Measurements from ENCODE around the gene CRB2. TPM values are rescaled to one million over a fixed set of nuclear protein-coding genes. Genes with fewer than 3 reads are reported as not detected.

The CRB2 gene
- total RNA-seq, 1 experiment from 2014 or later = 0.07 TPM

GRCh38 chr9:123360161-123361085 lies 4.4 kb downstream of the CRB2 start:
- no peak overlapping the region for H3K9ac ChIP-seq (ENCODE audit: low read length)
- no peak for DNase-seq (ENCODE audit: low read depth, low spot score)

GRCh38 chr9:123361086-123361730 lies 5.2 kb downstream of the CRB2 start:
- DNase-seq (ENCODE audit: low read depth, low spot score) = no peak
- peaks cover 17 to 20% of the 10 kb centered on the region in 2 experiments; a peak in 3 of 4 replicates for H3K4me1 ChIP-seq (ENCODE audit: control insufficient read depth in 1 of 2, insufficient read depth in 2 of 2, low read length in 2 of 2)
- no peak overlapping the region for H3K4me3 ChIP-seq (replicated peaks in 1 of 2; ENCODE audit: low read depth in 1 of 2, low read length in 2 of 2)
- no peak for ATAC-seq
- ChIA-PET CTCF (interaction anchor here (0.6 to 2.1 kb wide), 2 partner anchors 12 to 873 kb away, joined by 3 to 5 read pairs; no protein-coding TSS in a partner anchor), POLR2A (no interaction called here), RAD21 (ENCODE audit: low non-redundant PET in 1 of 2, low total read pairs in 2 of 2, uncharacterized antibody in 2 of 2, unreplicated experiment in 2 of 2) (interaction anchor here in 1 of 2 experiments (0.6 kb wide), 1 partner anchor 719 kb away, joined by 3 read pairs; no protein-coding TSS in a partner anchor)
- H3K4me2 ChIP-seq (ENCODE audit: low read length) = no peak overlapping the region
- no peak overlapping the region for H3K27ac ChIP-seq (ENCODE audit: low read depth, low read length)
- no TSS peak for BruUV-seq (replicated peaks)
- H3K9me3 ChIP-seq (ENCODE audit: control insufficient read depth in 1 of 2, insufficient read depth in 1 of 2, low read depth in 1 of 2, low read length in 2 of 2) = no peaks in the 10 kb centered on the region
- no peaks in the 10 kb centered on the region for H3K36me3 ChIP-seq (ENCODE audit: control insufficient read depth in 1 of 2, insufficient read depth in 2 of 2, low read length in 2 of 2)
- intact Hi-C loops (cut with micrococcal nuclease) = no loop called here
- no peaks in the 10 kb centered on the region for H3K27me3 ChIP-seq (ENCODE audit: insufficient read depth, low read length)
- H3K9ac ChIP-seq (ENCODE audit: low read length) = no peak overlapping the region
- no peaks in the 10 kb centered on the region for H3K79me2 ChIP-seq (ENCODE audit: insufficient read depth, low read length)
- H2AFZ ChIP-seq (ENCODE audit: low read depth, low read length, poor library complexity, severe bottlenecking) = no peak overlapping the region
- no peaks in the 10 kb centered on the region for H3K9me2 ChIP-seq (ENCODE audit: insufficient read depth)
- no peaks in the 10 kb centered on the region for H4K20me1 ChIP-seq (ENCODE audit: insufficient read depth)
- no peak for TF ChIP-seq FOSL1 (IDR thresholded peaks at IDR 0.05; ENCODE audit: low read depth)
- no peak for TF ChIP-seq ZNF274 (IDR thresholded peaks at IDR 0.05; ENCODE audit: low read depth, low read length)
- TF ChIP-seq ELF1 (IDR thresholded peaks at IDR 0.05; ENCODE audit: borderline replicate concordance, low read depth) = no peak
- no peak for TF ChIP-seq EZH2 (IDR thresholded peaks at IDR 0.05)
- no peak for TF ChIP-seq MAX (IDR thresholded peaks at IDR 0.05)
- TF ChIP-seq POLR2A (IDR thresholded peaks at IDR 0.05; ENCODE audit: borderline replicate concordance, extremely low read depth, insufficient read depth, insufficient read length) = no peak
- no peak for TF ChIP-seq POLR2AphosphoS5 (IDR thresholded peaks at IDR 0.05; ENCODE audit: low read depth, low read length)
- no peak for TF ChIP-seq REST (IDR thresholded peaks at IDR 0.05; ENCODE audit: low read depth)
- TF ChIP-seq RAD21 (IDR thresholded peaks at IDR 0.05; ENCODE audit: low read depth) = no peak
- TF ChIP-seq EZH2phosphoT487 (IDR thresholded peaks at IDR 0.05; ENCODE audit: borderline replicate concordance) = no peak
- no peak for TF ChIP-seq JUND (IDR thresholded peaks at IDR 0.05)

More at GRCh38 chr9:123360161-123361085, 4.4 kb downstream of the CRB2 start:
- H3K36me3 ChIP-seq (ENCODE audit: control insufficient read depth in 1 of 2, insufficient read depth in 2 of 2, low read length in 2 of 2) = no peaks in the 10 kb centered on the region
- peak overlapping the region; percentile 29; the same call in 1 of the 2 replicates for H3K4me2 ChIP-seq (ENCODE audit: low read length)
- no TSS peak for BruUV-seq (replicated peaks)
- ChIA-PET POLR2A (no interaction called here), CTCF (interaction anchor here (0.6 to 2.1 kb wide), 2 partner anchors 11 to 873 kb away, joined by 3 to 5 read pairs; no protein-coding TSS in a partner anchor), RAD21 (ENCODE audit: low non-redundant PET in 1 of 2, low total read pairs in 2 of 2, uncharacterized antibody in 2 of 2, unreplicated experiment in 2 of 2) (no interaction called here)
- no peaks in the 10 kb centered on the region for H4K20me1 ChIP-seq (ENCODE audit: insufficient read depth)
- H3K9me2 ChIP-seq (ENCODE audit: insufficient read depth) = no peaks in the 10 kb centered on the region
- H3K4me1 ChIP-seq (ENCODE audit: control insufficient read depth in 1 of 2, insufficient read depth in 2 of 2, low read length in 2 of 2) = peaks cover 16 to 18% of the 10 kb centered on the region in 2 experiments; a peak in 3 of 4 replicates
- no peaks in the 10 kb centered on the region for H3K27me3 ChIP-seq (ENCODE audit: insufficient read depth, low read length)
- no peaks in the 10 kb centered on the region for H3K79me2 ChIP-seq (ENCODE audit: insufficient read depth, low read length)
- ATAC-seq = peak; percentile 57
- H2AFZ ChIP-seq (ENCODE audit: low read depth, low read length, poor library complexity, severe bottlenecking) = no peak overlapping the region
- H3K9me3 ChIP-seq (ENCODE audit: control insufficient read depth in 1 of 2, insufficient read depth in 1 of 2, low read depth in 1 of 2, low read length in 2 of 2) = no peaks in the 10 kb centered on the region
- intact Hi-C loops (cut with micrococcal nuclease) = no loop called here
- TF ChIP-seq YY1 (IDR thresholded peaks at IDR 0.05; ENCODE audit: extremely low read depth, insufficient replicate concordance, low read depth, low read length) = no peak
- TF ChIP-seq ELF1 (IDR thresholded peaks at IDR 0.05; ENCODE audit: borderline replicate concordance, low read depth) = no peak
- no peak overlapping the region for H3K4me3 ChIP-seq (replicated peaks in 1 of 2; ENCODE audit: low read depth in 1 of 2, low read length in 2 of 2)
- H3K27ac ChIP-seq (ENCODE audit: low read depth, low read length) = no peak overlapping the region
